Natural killer cell (primary cell): ENCODE measurements around the gene CHST8. TPM values are rescaled to one million over a fixed set of nuclear protein-coding genes. Genes with fewer than 3 reads are reported as not detected.

ENCODE experiments used
- ATAC-seq, 3 donors: fragments of 150-1000 bp in 2 of 3; fragments of 200-7000 bp in 1 of 3; cut with Tn5 transposase; 1 replicate in 1 of 3; 2 replicates in 2 of 3; pipeline ENCODE4 v1.10.0; 2021; ENCODE audit warnings: mild to moderate bottlenecking in 2 of 3, moderate library complexity in 2 of 3
- DNase-seq, 2 donors: peaks; one replicate each; pipeline versions ENCODE4 v3.0.0 to v3.0.0-alpha.2; 2013 to 2021; ENCODE audit warnings: mixed read lengths in 1 of 2
- H3K27ac ChIP-seq: one replicate; pipeline ENCODE4 v1.5.1; 2013; ENCODE audit warnings: mild to moderate bottlenecking, low read length
- H3K27me3 ChIP-seq: one replicate; pipeline ENCODE4 v1.6.1; 2013; ENCODE audit warnings: low read length; ENCODE audit not compliant: control insufficient read depth, insufficient read depth
- H3K36me3 ChIP-seq: one replicate; pipeline ENCODE4 v1.6.1; 2013; ENCODE audit warnings: low read length; ENCODE audit not compliant: control insufficient read depth, insufficient read depth
- H3K4me1 ChIP-seq: one replicate; pipeline ENCODE4 v1.6.1; 2013; ENCODE audit warnings: low read length; ENCODE audit not compliant: control insufficient read depth, insufficient read depth
- H3K4me3 ChIP-seq: one replicate; pipeline ENCODE4 v1.5.1; 2013; ENCODE audit warnings: low read length
- H3K9me3 ChIP-seq: one replicate; pipeline ENCODE4 v1.6.1; 2013; ENCODE audit warnings: low read length; ENCODE audit not compliant: control insufficient read depth, insufficient read depth
- H3K27ac Mint-ChIP-seq, 2 donors: one replicate each; pipeline ENCODE4 v1.8.0; 2022; ENCODE audit warnings: mild to moderate bottlenecking in 2 of 2, mixed read lengths in 2 of 2, moderate library complexity in 1 of 2
- H3K27me3 Mint-ChIP-seq, 2 donors: one replicate each; pipeline ENCODE4 v1.8.0; 2022; ENCODE audit warnings: low read depth in 2 of 2, mixed read lengths in 2 of 2
- H3K36me3 Mint-ChIP-seq: one replicate; pipeline ENCODE4 v1.8.0; 2022; ENCODE audit warnings: mixed read lengths
- H3K4me1 Mint-ChIP-seq, 2 donors: one replicate each; pipeline ENCODE4 v1.8.0; 2022; ENCODE audit warnings: mixed read lengths in 2 of 2
- H3K4me3 Mint-ChIP-seq: one replicate; pipeline ENCODE4 v1.8.0; 2022; ENCODE audit warnings: mild to moderate bottlenecking, moderate library complexity, mixed read lengths
- H3K9me3 Mint-ChIP-seq, 2 donors: one replicate each; pipeline ENCODE4 v1.8.0; 2022; ENCODE audit warnings: mixed read lengths in 2 of 2
- WGBS: methylation state at CpG from one replicate; pipeline ENCODE4 v1.1.7; 2013; ENCODE audit warnings: missing lambda C conversion rate; ENCODE audit not compliant: insufficient coverage; 5-methylcytosine and 5-hydroxymethylcytosine counted together
- intact Hi-C: fragments of 100-400 bp; cut with micrococcal nuclease; formaldehyde crosslinking; loops from one replicate; pipeline ENCODE4 v1.14.2; 2022
- total RNA-seq, 4 donors: library from RNA; stranded (reverse); fragments of 120-200 nt in 1 of 4; gene quantifications; one replicate each; pipeline versions ENCODE4 v1.2.3 to v1.2.4, GENCODE V29; 2013 to 2022
- TF ChIP-seq, protein P1 (sequence below): fragments of 200-600 bp; IDR thresholded peaks from one replicate; pipeline ENCODE4 v1.8.0; 2022; ENCODE audit warnings: antibody characterized with exemption

Gene CHST8
- total RNA-seq, 3 donors from 2014 or later (not counting 1 experiment from before 2014, with no cell fraction given): not detected

GRCh38 chr19:33749016-33749415 lies 127.3 kb downstream of the CHST8 start:
- DNase-seq (no peak), ATAC-seq (no peak)
- Mint-ChIP-seq H3K36me3 (no peaks in the 10 kb centered on the region), H3K4me3 (no peak overlapping the region), H3K27ac (no peak overlapping the region), H3K9me3 (no peaks in the 10 kb centered on the region), H3K4me1 (no peaks in the 10 kb centered on the region), H3K27me3 (peaks cover 4 to 7% of the 10 kb centered on the region in 2 donors)
- Histone ChIP-seq H3K4me3 (no peak overlapping the region), H3K27me3 (no peaks in the 10 kb centered on the region), H3K36me3 (no peaks in the 10 kb centered on the region), H3K27ac (no peak overlapping the region), H3K4me1 (no peaks in the 10 kb centered on the region), H3K9me3 (no peaks in the 10 kb centered on the region)
- 72% methylated on average over 3 of the region's 3 CpGs for WGBS
- intact Hi-C loops: no loop called here
- TF ChIP-seq, protein P1, sequence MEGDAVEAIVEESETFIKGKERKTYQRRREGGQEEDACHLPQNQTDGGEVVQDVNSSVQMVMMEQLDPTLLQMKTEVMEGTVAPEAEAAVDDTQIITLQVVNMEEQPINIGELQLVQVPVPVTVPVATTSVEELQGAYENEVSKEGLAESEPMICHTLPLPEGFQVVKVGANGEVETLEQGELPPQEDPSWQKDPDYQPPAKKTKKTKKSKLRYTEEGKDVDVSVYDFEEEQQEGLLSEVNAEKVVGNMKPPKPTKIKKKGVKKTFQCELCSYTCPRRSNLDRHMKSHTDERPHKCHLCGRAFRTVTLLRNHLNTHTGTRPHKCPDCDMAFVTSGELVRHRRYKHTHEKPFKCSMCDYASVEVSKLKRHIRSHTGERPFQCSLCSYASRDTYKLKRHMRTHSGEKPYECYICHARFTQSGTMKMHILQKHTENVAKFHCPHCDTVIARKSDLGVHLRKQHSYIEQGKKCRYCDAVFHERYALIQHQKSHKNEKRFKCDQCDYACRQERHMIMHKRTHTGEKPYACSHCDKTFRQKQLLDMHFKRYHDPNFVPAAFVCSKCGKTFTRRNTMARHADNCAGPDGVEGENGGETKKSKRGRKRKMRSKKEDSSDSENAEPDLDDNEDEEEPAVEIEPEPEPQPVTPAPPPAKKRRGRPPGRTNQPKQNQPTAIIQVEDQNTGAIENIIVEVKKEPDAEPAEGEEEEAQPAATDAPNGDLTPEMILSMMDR: no peak

GRCh38 chr19:33749619-33750175 lies 127.9 kb downstream of the CHST8 start:
- no peak for DNase-seq
- Histone ChIP-seq H3K4me3 (no peak overlapping the region), H3K9me3 (no peaks in the 10 kb centered on the region), H3K27ac (no peak overlapping the region), H3K27me3 (no peaks in the 10 kb centered on the region), H3K36me3 (no peaks in the 10 kb centered on the region), H3K4me1 (no peaks in the 10 kb centered on the region)
- Mint-ChIP-seq H3K4me3 (no peak overlapping the region), H3K4me1 (no peaks in the 10 kb centered on the region), H3K27me3 (peaks cover 4 to 7% of the 10 kb centered on the region in 2 donors), H3K9me3 (no peaks in the 10 kb centered on the region), H3K27ac (no peak overlapping the region), H3K36me3 (no peaks in the 10 kb centered on the region)
- WGBS: 88% methylated on average over 12 of the region's 12 CpGs
- no peak for ATAC-seq
- TF ChIP-seq, protein P1: no peak
- intact Hi-C loops: no loop called here

- Mint-ChIP-seq H3K9me3 (no peaks in the 10 kb centered on the region), H3K36me3 (no peaks in the 10 kb centered on the region), H3K27me3 (peaks cover 4 to 7% of the 10 kb centered on the region in 2 donors), H3K4me1 (no peaks in the 10 kb centered on the region), H3K27ac (no peak overlapping the region), H3K4me3 (no peak overlapping the region)
- H3K9me3 ChIP-seq: no peaks in the 10 kb centered on the region
- 78% methylated on average over 18 of the region's 18 CpGs for WGBS
- H3K36me3 ChIP-seq: no peaks in the 10 kb centered on the region
- no peak overlapping the region for H3K4me3 ChIP-seq
- TF ChIP-seq, protein P1: no peak
- intact Hi-C loops: no loop called here
- no peak for ATAC-seq
- no peaks in the 10 kb centered on the region for H3K27me3 ChIP-seq
- DNase-seq: no peak
- no peak overlapping the region for H3K27ac ChIP-seq
- H3K4me1 ChIP-seq: no peaks in the 10 kb centered on the region
Measured at GRCh38 chr19:33750587-33751435, 129.1 kb downstream of the CHST8 start.
